SK-N-SH treated with all-trans-retinoic acid at 6 μM for 48 hours (cell line): ENCODE measurements around the gene UBE2L3.
"Not testable (repeated sequence)": the region's sequence is repeated elsewhere in the genome, so short reads cannot be mapped to it uniquely, and the experiment has no call there.

Experiments used
- ATAC-seq: fragments of 200-7000 bp; cut with Tn5 transposase; 3 replicates; pipeline ENCODE4 v1.9.1; 2020; ENCODE audit warnings: mild to moderate bottlenecking, moderate library complexity
- ARNTL ChIP-seq: fragments of 450-650 bp; formaldehyde crosslinking; IDR thresholded peaks from 2 replicates; pipeline ENCODE4 v1.5.0; 2020; ENCODE audit warnings: low read depth, mild to moderate bottlenecking, moderate library complexity, borderline replicate concordance
- BACH2 ChIP-seq: fragments of 250-450 bp; sonication (Bioruptor Pico); IDR thresholded peaks from 2 replicates; pipeline ENCODE4 v1.9.0; 2021; ENCODE audit warnings: mild to moderate bottlenecking, borderline replicate concordance
- CSDC2 ChIP-seq: fragments of 250-450 bp; sonication (Bioruptor Pico); IDR thresholded peaks from 2 replicates; pipeline ENCODE4 v1.5.0; 2020; ENCODE audit warnings: mild to moderate bottlenecking, moderate library complexity
- CSRNP3 ChIP-seq: fragments of 250-450 bp; sonication (Bioruptor Pico); IDR thresholded peaks from 2 replicates; pipeline ENCODE4 v1.5.1; 2021; ENCODE audit warnings: mild to moderate bottlenecking, moderate library complexity
- ESRRG ChIP-seq: fragments of 250-450 bp; sonication (Bioruptor Pico); IDR thresholded peaks from 2 replicates; pipeline ENCODE4 v1.6.1; 2021; ENCODE audit warnings: mild to moderate bottlenecking
- GLIS3 ChIP-seq: fragments of 250-450 bp; sonication (Bioruptor Pico); IDR thresholded peaks from 2 replicates; pipeline ENCODE4 v1.5.0; 2020; ENCODE audit warnings: mild to moderate bottlenecking, moderate library complexity
- ISL1 ChIP-seq: fragments of 250-450 bp; sonication (Bioruptor Pico); IDR thresholded peaks from 2 replicates; pipeline ENCODE4 v2.1.2; 2022; ENCODE audit warnings: mild to moderate bottlenecking, moderate library complexity
- OSR1 ChIP-seq: fragments of 250-450 bp; sonication (Bioruptor Pico); IDR thresholded peaks from 2 replicates; pipeline ENCODE4 v1.8.0; 2022; ENCODE audit warnings: moderate library complexity, mild to moderate bottlenecking, inconsistent platforms
- PATZ1 ChIP-seq: fragments of 250-450 bp; sonication (Bioruptor Pico); IDR thresholded peaks from 2 replicates; pipeline ENCODE4 v1.8.0; 2020; ENCODE audit warnings: mild to moderate bottlenecking, moderate library complexity, borderline replicate concordance
- PPARA ChIP-seq: fragments of 250-450 bp; sonication (Bioruptor Pico); IDR thresholded peaks from 2 replicates; pipeline ENCODE4 v1.5.0; 2020; ENCODE audit warnings: mild to moderate bottlenecking, borderline replicate concordance
- RARB ChIP-seq: fragments of 250-450 bp; sonication (Bioruptor Pico); IDR thresholded peaks from 2 replicates; pipeline ENCODE4 v1.8.0; 2021; ENCODE audit warnings: mild to moderate bottlenecking, moderate library complexity
- SNAI2 ChIP-seq: fragments of 250-450 bp; sonication (Bioruptor Pico); IDR thresholded peaks from 2 replicates; pipeline ENCODE4 v1.5.0; 2020; ENCODE audit warnings: mild to moderate bottlenecking, moderate library complexity
- TCF4 ChIP-seq: fragments of 250-450 bp; sonication (Bioruptor Pico); IDR thresholded peaks from 2 replicates; pipeline ENCODE4 v1.8.0; 2021; ENCODE audit warnings: mild to moderate bottlenecking, moderate library complexity, borderline replicate concordance
- TOX ChIP-seq: fragments of 250-450 bp; sonication (Bioruptor Pico); IDR thresholded peaks from 2 replicates; pipeline ENCODE4 v1.8.0; 2021; ENCODE audit warnings: mild to moderate bottlenecking, moderate library complexity, borderline replicate concordance
- ZC3H10 ChIP-seq: fragments of 250-450 bp; sonication (Bioruptor Pico); IDR thresholded peaks from 2 replicates; pipeline ENCODE4 v1.5.1; 2021; ENCODE audit warnings: mild to moderate bottlenecking, moderate library complexity
- ZFP3 ChIP-seq: fragments of 250-450 bp; sonication (Bioruptor Pico); IDR thresholded peaks from 2 replicates; pipeline ENCODE4 v1.5.0; 2020; ENCODE audit warnings: mild to moderate bottlenecking, moderate library complexity
- ZFP30 ChIP-seq: fragments of 450-650 bp; formaldehyde crosslinking; IDR thresholded peaks from 2 replicates; pipeline ENCODE4 v1.5.0; 2022; ENCODE audit warnings: mild to moderate bottlenecking, moderate library complexity
- ZNF565 ChIP-seq: fragments of 450-650 bp; formaldehyde crosslinking; conservative IDR thresholded peaks from 2 replicates; pipeline ENCODE4 v1.5.0; 2020; ENCODE audit warnings: low read depth, mild to moderate bottlenecking, moderate library complexity
- ZNF70 ChIP-seq: fragments of 450-650 bp; formaldehyde crosslinking; IDR thresholded peaks from 2 replicates; pipeline ENCODE4 v1.5.0; 2020; ENCODE audit warnings: mild to moderate bottlenecking, moderate library complexity
- ZNF8 ChIP-seq: fragments of 450-650 bp; formaldehyde crosslinking; IDR thresholded peaks from 2 replicates; pipeline ENCODE4 v1.5.0; 2020; ENCODE audit warnings: mild to moderate bottlenecking, moderate library complexity
- TF ChIP-seq, protein P1 (sequence below): fragments of 250-450 bp; sonication (Bioruptor Pico); IDR thresholded peaks from 2 replicates; pipeline ENCODE4 v1.5.0; 2020; ENCODE audit warnings: mild to moderate bottlenecking, moderate library complexity
- TF ChIP-seq, protein P2 (sequence below): fragments of 250-450 bp; sonication (Bioruptor Pico); IDR thresholded peaks from 2 replicates; pipeline ENCODE4 v1.8.0; 2021; ENCODE audit warnings: low read depth, mild to moderate bottlenecking, moderate library complexity, borderline replicate concordance
- TF ChIP-seq, protein P3 (sequence below): fragments of 250-450 bp; sonication (Bioruptor Pico); IDR thresholded peaks from 2 replicates; pipeline ENCODE4 v1.5.1; 2020; ENCODE audit warnings: low read depth, mild to moderate bottlenecking, moderate library complexity

Gene UBE2L3

DNA sequence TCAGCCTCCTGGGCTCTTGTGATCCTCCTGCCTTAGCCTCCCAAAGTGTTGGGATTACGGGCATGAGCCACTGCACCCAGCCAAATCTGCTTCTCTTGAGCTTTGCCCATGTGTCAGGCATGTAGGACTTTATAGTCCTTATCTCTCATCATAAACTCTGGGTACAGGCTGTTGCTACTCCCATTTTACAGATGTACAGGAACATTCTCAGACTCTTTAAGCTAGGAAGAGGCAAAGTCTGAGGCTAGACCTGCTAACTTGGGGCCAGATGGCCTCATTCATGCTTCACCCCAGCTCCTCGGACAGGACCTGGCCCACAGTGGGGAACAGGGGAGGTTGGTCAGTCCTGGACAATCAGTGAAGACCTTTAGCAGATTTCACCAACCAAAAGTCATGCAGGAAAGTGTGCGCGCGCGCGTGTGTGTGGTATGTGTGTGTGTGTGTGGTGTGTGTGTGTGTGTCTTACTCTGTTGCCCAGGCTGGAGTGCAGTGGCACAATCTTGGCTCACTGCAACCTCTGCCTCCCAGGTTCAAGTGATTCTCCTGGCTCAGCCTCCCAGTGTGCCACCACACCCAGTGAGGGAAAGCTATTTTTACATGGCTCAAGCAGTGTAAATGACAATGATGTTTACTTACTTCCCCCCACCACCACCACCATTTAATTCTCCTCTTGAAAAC, 38.5 kb downstream of the UBE2L3 start (continued):
- no peak for TF ChIP-seq ZC3H10 (CRISPR knock-in tag)
- TF ChIP-seq ZFP3: no peak
- TF ChIP-seq OSR1 (CRISPR knock-in tag): no peak
- TF ChIP-seq ESRRG (CRISPR knock-in tag): no peak
- TF ChIP-seq ISL1 (CRISPR knock-in tag): no peak
- TF ChIP-seq ZFP30: no peak
- TF ChIP-seq ZNF70 (CRISPR knock-in tag): no peak

DNA sequence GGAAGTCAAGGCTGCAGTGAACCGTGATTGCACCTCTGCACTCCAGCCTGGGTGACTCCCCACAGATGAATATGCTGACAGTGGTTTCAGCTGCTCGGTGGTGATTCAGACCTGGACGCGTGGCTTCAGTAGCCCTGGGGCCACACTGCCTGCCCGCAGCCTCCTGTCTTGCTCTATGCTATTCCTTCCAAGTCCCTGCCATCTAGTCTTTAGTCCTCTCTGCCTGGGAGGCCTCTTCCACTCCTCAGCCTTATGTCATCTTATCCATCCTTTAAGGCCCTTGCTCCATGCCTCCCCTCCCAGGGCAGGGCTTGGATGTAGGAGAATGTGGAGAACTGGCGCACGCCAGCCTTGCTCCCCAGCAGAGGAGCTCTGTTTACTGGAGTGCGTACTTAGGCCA, 39.3 kb downstream of the UBE2L3 start:
- ATAC-seq: no peak
- TF ChIP-seq ZNF8 (CRISPR knock-in tag): no peak
- TF ChIP-seq CSDC2 (CRISPR knock-in tag): no peak
- TF ChIP-seq, protein P1, sequence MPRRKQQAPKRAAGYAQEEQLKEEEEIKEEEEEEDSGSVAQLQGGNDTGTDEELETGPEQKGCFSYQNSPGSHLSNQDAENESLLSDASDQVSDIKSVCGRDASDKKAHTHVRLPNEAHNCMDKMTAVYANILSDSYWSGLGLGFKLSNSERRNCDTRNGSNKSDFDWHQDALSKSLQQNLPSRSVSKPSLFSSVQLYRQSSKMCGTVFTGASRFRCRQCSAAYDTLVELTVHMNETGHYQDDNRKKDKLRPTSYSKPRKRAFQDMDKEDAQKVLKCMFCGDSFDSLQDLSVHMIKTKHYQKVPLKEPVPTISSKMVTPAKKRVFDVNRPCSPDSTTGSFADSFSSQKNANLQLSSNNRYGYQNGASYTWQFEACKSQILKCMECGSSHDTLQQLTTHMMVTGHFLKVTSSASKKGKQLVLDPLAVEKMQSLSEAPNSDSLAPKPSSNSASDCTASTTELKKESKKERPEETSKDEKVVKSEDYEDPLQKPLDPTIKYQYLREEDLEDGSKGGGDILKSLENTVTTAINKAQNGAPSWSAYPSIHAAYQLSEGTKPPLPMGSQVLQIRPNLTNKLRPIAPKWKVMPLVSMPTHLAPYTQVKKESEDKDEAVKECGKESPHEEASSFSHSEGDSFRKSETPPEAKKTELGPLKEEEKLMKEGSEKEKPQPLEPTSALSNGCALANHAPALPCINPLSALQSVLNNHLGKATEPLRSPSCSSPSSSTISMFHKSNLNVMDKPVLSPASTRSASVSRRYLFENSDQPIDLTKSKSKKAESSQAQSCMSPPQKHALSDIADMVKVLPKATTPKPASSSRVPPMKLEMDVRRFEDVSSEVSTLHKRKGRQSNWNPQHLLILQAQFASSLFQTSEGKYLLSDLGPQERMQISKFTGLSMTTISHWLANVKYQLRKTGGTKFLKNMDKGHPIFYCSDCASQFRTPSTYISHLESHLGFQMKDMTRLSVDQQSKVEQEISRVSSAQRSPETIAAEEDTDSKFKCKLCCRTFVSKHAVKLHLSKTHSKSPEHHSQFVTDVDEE (CRISPR knock-in tag): no peak
- TF ChIP-seq TOX (CRISPR knock-in tag): no peak
- no peak for TF ChIP-seq ZFP3
- TF ChIP-seq ZNF70 (CRISPR knock-in tag): no peak
- no peak for TF ChIP-seq SNAI2
- TF ChIP-seq GLIS3: no peak
- TF ChIP-seq BACH2 (CRISPR knock-in tag): no peak
- TF ChIP-seq CSRNP3 (CRISPR knock-in tag): no peak
- TF ChIP-seq PPARA: no peak
- TF ChIP-seq OSR1 (CRISPR knock-in tag): no peak
- TF ChIP-seq PATZ1: no peak
- no peak for TF ChIP-seq ESRRG (CRISPR knock-in tag)
- TF ChIP-seq RARB: no peak
- TF ChIP-seq, all 23 proteins: peak for 0

GRCh38 chr22:21609556-21610157, 42.1 kb downstream of the UBE2L3 start:
- ATAC-seq: not testable (repeated sequence)

DNA sequence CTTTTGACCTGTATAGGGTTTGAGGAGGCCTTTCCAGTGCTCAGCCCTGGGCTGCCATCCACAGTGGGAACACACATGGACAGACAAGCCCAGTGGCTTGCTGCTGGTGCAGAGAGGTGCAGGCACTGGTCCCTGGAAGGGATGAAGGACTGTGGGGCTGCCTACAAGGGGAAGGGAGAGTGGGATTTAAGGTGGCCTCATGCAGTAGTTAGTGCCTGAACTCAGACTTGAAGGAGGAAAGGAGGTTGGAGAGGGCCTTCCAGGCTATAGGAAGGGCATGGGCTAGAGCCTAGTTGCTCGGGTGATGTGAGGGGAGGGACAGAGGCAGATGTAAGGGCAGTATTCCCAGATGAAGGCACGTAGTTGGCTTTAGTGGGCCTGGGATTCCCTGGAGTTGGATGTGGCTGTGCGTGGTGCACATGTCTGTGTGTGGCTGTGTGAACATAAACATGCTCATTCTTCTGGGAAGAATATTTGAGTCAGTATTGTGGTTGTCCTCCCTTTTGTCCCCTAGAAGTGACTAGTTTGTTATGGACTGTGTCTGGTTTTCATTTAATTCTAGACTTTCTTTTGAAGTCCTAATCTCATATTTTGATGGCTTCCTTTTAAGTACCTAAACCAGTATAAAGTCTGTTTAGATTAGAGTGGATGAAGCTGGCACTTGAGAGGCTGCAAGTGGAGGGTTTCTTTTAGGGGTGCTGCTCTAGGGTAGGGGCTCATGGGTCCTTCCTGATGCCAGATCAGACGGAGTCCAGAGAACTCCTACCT, 43.9 kb downstream of the UBE2L3 start:
- TF ChIP-seq ZC3H10 (CRISPR knock-in tag): no peak
- TF ChIP-seq ZFP3: no peak
- TF ChIP-seq ISL1 (CRISPR knock-in tag): no peak
- no peak; the same call in 2 of the 3 replicates for ATAC-seq

DNA sequence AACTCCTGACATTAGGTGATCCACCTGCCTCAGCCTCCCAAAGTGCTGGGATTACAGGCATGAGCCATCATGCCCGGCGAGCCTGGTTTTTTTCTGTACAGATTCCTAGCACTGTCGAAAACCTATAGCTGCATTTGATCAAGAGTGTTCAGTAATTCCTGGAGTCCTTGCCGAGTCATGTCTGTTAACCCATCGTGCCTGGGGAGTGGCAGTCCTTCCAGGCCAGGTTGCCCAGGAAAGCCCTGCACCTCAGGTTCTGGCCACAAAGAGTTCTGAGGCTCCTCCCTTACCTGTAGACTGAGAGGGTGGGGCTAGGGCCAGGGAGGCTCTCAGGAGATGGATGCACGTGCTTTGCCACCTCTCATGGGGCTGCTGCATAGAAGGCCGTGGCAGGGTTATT, 45.3 kb downstream of the UBE2L3 start:
- TF ChIP-seq GLIS3 (no peak), TOX (CRISPR knock-in tag) (no peak), TCF4 (CRISPR knock-in tag) (no peak), ZFP3 (no peak), ZC3H10 (CRISPR knock-in tag) (no peak), ZNF565 (CRISPR knock-in tag) (no peak), SNAI2 (no peak), ISL1 (CRISPR knock-in tag) (no peak), ESRRG (CRISPR knock-in tag) (no peak), ARNTL (CRISPR knock-in tag) (no peak), ZFP30 (no peak)
- TF ChIP-seq, protein P2, sequence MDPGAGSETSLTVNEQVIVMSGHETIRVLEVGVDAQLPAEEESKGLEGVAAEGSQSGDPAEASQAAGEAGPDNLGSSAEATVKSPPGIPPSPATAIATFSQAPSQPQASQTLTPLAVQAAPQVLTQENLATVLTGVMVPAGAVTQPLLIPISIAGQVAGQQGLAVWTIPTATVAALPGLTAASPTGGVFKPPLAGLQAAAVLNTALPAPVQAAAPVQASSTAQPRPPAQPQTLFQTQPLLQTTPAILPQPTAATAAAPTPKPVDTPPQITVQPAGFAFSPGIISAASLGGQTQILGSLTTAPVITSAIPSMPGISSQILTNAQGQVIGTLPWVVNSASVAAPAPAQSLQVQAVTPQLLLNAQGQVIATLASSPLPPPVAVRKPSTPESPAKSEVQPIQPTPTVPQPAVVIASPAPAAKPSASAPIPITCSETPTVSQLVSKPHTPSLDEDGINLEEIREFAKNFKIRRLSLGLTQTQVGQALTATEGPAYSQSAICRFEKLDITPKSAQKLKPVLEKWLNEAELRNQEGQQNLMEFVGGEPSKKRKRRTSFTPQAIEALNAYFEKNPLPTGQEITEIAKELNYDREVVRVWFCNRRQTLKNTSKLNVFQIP (CRISPR knock-in tag): no peak
- TF ChIP-seq, protein P3, sequence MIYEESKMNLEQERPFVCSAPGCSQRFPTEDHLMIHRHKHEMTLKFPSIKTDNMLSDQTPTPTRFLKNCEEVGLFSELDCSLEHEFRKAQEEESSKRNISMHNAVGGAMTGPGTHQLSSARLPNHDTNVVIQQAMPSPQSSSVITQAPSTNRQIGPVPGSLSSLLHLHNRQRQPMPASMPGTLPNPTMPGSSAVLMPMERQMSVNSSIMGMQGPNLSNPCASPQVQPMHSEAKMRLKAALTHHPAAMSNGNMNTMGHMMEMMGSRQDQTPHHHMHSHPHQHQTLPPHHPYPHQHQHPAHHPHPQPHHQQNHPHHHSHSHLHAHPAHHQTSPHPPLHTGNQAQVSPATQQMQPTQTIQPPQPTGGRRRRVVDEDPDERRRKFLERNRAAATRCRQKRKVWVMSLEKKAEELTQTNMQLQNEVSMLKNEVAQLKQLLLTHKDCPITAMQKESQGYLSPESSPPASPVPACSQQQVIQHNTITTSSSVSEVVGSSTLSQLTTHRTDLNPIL (CRISPR knock-in tag): no peak
- no peak for ATAC-seq
